ENCODE measurements around the gene APOB. TPM values are rescaled to one million over a fixed set of nuclear protein-coding genes. Genes with fewer than 3 reads are reported as not detected.

The APOB gene
- total RNA-seq, 1 experiment from 2014 or later, result not detected

GRCh38 chr2:21042958-21043743, 722 bp downstream of the APOB start:
- no peaks in the 10 kb centered on the region for H3K4me1 ChIP-seq (ENCODE audit: insufficient read depth, low read length, poor library complexity, severe bottlenecking)
- DNase-seq (ENCODE audit: low spot score), result peak; percentile 44

GRCh38 chr2:21042708-21042957, 1.2 kb downstream of the APOB start:
- intact Hi-C loops (cut with micrococcal nuclease; ENCODE audit: unreplicated experiment), result loop anchor here (2.0 to 5.0 kb wide), 2 partner anchors 125 to 274 kb away; no protein-coding TSS in a partner anchor
- BruUV-seq (replicated peaks), result no TSS peak
- Histone ChIP-seq H3K27ac (ENCODE audit: low read depth, low read length, poor library complexity, severe bottlenecking) (no peak overlapping the region), H3K4me3 (ENCODE audit: low read depth, low read length, poor library complexity, severe bottlenecking) (no peak overlapping the region), H3K27me3 (replicated peaks; ENCODE audit: insufficient read depth, low read depth, low read length, poor library complexity) (peaks cover 91% of the 10 kb centered on the region), H3K4me1 (ENCODE audit: insufficient read depth, low read length, poor library complexity, severe bottlenecking) (no peaks in the 10 kb centered on the region), H3K9me3 (ENCODE audit: low read depth, low read length, poor library complexity, severe bottlenecking) (no peaks in the 10 kb centered on the region), H3K36me3 (ENCODE audit: insufficient read depth, low read length, poor library complexity, severe bottlenecking) (no peaks in the 10 kb centered on the region)
- ChIA-PET POLR2A (ENCODE audit: low non-redundant PET) (no interaction called here), CTCF (interaction anchor here (1.2 kb wide), 1 partner anchor 275 kb away, joined by 6 read pairs; no protein-coding TSS in a partner anchor)
- no peak for DNase-seq (ENCODE audit: low spot score)
- TF ChIP-seq CTCF (conservative IDR thresholded peaks at IDR 0.05; ENCODE audit: low read depth, low read length) (no peak), EZH2 (IDR thresholded peaks at IDR 0.05; ENCODE audit: borderline replicate concordance, low read depth, low read length, poor library complexity, severe bottlenecking) (no peak)

More at GRCh38 chr2:21042958-21043743, 722 bp downstream of the APOB start:
- no peak overlapping the region for H3K4me3 ChIP-seq (ENCODE audit: low read depth, low read length, poor library complexity, severe bottlenecking)
- H3K27ac ChIP-seq (ENCODE audit: low read depth, low read length, poor library complexity, severe bottlenecking), result no peak overlapping the region
- TF ChIP-seq EZH2 (IDR thresholded peaks at IDR 0.05; ENCODE audit: borderline replicate concordance, low read depth, low read length, poor library complexity, severe bottlenecking) (peak; percentile 77), CTCF (conservative IDR thresholded peaks at IDR 0.05; ENCODE audit: low read depth, low read length) (peak; percentile 97)
- H3K36me3 ChIP-seq (ENCODE audit: insufficient read depth, low read length, poor library complexity, severe bottlenecking), result no peaks in the 10 kb centered on the region
- intact Hi-C loops (cut with micrococcal nuclease; ENCODE audit: unreplicated experiment), result loop anchor here (1.0 to 5.0 kb wide), 3 partner anchors 75 to 274 kb away; no protein-coding TSS in a partner anchor
- H3K27me3 ChIP-seq (replicated peaks; ENCODE audit: insufficient read depth, low read depth, low read length, poor library complexity), result peaks cover 88% of the 10 kb centered on the region
- H3K9me3 ChIP-seq (ENCODE audit: low read depth, low read length, poor library complexity, severe bottlenecking), result no peaks in the 10 kb centered on the region
- POLR2A ChIA-PET (ENCODE audit: low non-redundant PET), result no interaction called here
- CTCF ChIA-PET, result interaction anchor here (1.2 kb wide), 1 partner anchor 274 kb away, joined by 6 read pairs; no protein-coding TSS in a partner anchor
- no TSS peak for BruUV-seq (replicated peaks)

GRCh38 chr2:21041943-21042707, 1.7 kb downstream of the APOB start:
- H3K9me3 ChIP-seq (ENCODE audit: low read depth, low read length, poor library complexity, severe bottlenecking), result no peaks in the 10 kb centered on the region
- no TSS peak for BruUV-seq (replicated peaks)
- no peak for DNase-seq (ENCODE audit: low spot score)
- intact Hi-C loops (cut with micrococcal nuclease; ENCODE audit: unreplicated experiment), result loop anchor here (2.0 to 5.0 kb wide), 2 partner anchors 125 to 275 kb away; no protein-coding TSS in a partner anchor
- no peaks in the 10 kb centered on the region for H3K4me1 ChIP-seq (ENCODE audit: insufficient read depth, low read length, poor library complexity, severe bottlenecking)
- POLR2A ChIA-PET (ENCODE audit: low non-redundant PET), result no interaction called here
- H3K4me3 ChIP-seq (ENCODE audit: low read depth, low read length, poor library complexity, severe bottlenecking), result no peak overlapping the region
- CTCF ChIA-PET, result interaction anchor here (1.2 kb wide), 1 partner anchor 275 kb away, joined by 6 read pairs; no protein-coding TSS in a partner anchor
- H3K36me3 ChIP-seq (ENCODE audit: insufficient read depth, low read length, poor library complexity, severe bottlenecking), result no peaks in the 10 kb centered on the region
- TF ChIP-seq CTCF (conservative IDR thresholded peaks at IDR 0.05; ENCODE audit: low read depth, low read length) (no peak), EZH2 (IDR thresholded peaks at IDR 0.05; ENCODE audit: borderline replicate concordance, low read depth, low read length, poor library complexity, severe bottlenecking) (no peak)
- no peak overlapping the region for H3K27ac ChIP-seq (ENCODE audit: low read depth, low read length, poor library complexity, severe bottlenecking)
- H3K27me3 ChIP-seq (replicated peaks; ENCODE audit: insufficient read depth, low read depth, low read length, poor library complexity), result peaks cover 92% of the 10 kb centered on the region
